Ramos (cell line): ENCODE measurements around the gene ATF7.
"Not testable (repeated sequence)": the region's sequence is repeated elsewhere in the genome, so short reads cannot be mapped to it uniquely, and the experiment has no call there.

Experiments
- in situ Hi-C: fragments of 300-500 bp; cut with MboI; formaldehyde crosslinking; loops from one replicate; pipeline ENCODE4 v1.14.3; 2022; ENCODE audit warnings: low sequenced_read_pairs; ENCODE audit not compliant: unreplicated experiment

The ATF7 gene

GRCh38 chr12:53600490-53601295, 25.5 kb downstream of the ATF7 start:
- in situ Hi-C loops: no loop called here

- in situ Hi-C loops: no loop called here
These were observed 26.6 kb downstream of the ATF7 start for GRCh38 chr12:53599579-53599978.

- in situ Hi-C loops: not testable (repeated sequence)
These were observed 27.2 kb downstream of the ATF7 start for GRCh38 chr12:53598971-53599370.

GRCh38 chr12:53596920-53597363, 29.2 kb downstream of the ATF7 start:
- in situ Hi-C loops: no loop called here

DNA sequence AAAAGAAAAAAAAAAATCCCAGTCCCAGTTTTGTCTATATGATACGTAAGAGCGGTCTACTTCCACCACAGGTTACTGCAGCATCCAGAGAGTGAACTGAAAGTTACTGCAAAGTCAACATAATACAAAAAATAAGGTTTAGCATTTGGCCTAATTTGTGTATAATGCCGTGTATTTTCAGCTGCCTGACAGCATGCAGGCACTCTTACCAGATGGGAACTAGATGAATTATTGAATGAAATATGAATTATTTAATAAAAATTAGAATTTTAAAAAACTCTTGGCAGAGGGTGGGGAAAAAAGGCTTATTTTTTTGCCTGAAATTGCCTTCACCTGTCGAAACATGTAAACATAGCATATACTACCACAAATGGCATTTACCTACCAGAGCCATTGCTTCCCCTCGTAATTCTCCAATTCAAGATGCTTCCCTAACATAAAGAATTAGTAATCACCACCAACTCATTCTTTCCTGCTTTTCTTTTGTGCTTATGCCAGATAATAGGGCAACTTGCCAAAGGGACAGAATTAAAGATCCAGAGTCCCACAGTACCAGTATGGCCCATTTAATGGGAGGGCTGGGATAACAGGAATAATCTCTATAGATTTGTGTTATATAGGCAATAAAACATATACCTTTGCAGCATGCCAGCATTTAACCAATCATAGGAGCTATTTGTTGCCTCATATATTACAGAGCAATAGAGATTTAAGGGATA, 31.1 kb downstream of the ATF7 start:
- in situ Hi-C loops: no loop called here

- in situ Hi-C loops: no loop called here
These were observed 32.5 kb downstream of the ATF7 start for GRCh38 chr12:53593707-53594106.

DNA sequence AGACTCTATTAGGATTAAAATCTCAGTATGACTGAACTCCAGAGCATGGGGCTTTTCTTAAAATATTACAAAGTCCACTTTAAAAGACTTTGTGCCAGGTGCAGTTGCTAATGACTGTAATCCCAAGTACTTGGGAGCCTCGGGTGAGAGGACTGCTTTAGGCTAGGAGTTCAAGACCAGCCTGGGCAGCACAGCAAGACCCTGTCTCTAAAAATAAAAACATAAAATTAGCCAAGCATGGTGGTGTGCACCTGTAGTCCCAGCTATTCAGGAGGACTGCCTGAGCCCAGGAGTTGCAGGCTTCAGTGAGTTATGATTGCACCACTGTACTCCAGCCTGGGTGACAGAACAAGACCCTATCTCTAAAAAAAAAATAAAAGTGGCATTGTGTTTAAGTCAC, 33.2 kb downstream of the ATF7 start:
- in situ Hi-C loops: no loop called here

DNA sequence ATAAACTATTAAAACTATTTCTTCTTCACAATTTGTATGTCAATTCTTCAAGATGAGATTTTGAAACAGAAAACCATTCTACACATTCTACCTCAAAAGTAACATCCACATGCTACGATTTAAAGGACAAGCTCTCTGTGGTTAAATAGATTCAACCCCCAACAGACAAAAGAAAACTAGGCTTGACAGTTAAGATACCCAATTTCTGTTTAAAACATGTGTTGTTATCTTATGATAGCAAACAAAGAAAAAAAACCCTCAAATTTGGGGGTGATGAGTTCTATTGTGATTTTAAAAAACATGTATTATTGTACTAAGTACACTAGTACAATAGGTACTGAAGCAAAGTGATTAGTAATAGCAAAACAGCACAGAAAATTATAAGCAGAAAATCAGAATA, 33.8 kb downstream of the ATF7 start:
- in situ Hi-C loops: no loop called here

DNA sequence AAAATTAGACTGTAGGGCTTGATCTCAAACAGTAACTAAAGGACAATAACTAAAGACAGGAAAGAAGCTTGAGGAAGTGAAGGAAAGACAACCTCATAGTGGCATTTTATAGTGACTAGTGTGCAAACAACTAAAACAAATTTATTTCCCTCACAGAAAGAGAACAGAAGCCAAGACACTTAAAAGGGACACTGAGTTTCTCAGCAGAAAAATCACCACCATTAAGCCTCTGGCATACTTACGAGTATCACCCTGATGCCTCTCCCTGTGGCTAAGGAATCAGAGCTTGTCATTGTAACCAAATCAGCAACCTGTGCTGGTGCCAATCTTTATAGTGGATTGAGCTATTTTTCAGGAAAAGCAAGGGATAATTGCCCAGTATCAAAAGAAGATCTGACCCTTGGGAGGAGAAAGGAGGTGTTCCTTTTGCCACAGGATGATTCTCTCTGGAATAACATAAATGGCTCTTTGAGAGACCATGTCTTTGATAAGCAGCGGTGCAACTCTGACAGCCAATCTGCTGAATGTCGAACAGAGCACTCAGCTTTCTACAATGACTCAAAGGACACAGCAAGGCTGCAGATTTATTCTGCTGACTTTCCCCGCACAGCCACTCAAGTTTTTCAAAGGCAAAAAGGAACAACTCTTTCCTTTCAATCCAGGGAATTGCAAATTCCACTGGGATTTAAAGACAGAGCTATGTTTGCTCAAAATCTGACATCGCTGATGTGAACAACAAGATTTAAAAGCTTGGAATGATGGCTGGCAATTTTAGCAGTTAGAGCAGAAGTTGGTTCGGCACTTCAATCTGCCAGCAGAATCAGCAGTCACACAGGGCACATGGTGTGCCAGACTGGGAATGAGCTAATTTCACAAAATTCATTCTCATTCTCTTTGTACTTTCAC, 34.6 kb downstream of the ATF7 start:
- in situ Hi-C loops: no loop called here

- in situ Hi-C loops: no loop called here
These were observed 35.5 kb downstream of the ATF7 start for GRCh38 chr12:53590652-53591051.

- in situ Hi-C loops: no loop called here
These were observed 36.3 kb downstream of the ATF7 start for GRCh38 chr12:53589915-53590314.

DNA sequence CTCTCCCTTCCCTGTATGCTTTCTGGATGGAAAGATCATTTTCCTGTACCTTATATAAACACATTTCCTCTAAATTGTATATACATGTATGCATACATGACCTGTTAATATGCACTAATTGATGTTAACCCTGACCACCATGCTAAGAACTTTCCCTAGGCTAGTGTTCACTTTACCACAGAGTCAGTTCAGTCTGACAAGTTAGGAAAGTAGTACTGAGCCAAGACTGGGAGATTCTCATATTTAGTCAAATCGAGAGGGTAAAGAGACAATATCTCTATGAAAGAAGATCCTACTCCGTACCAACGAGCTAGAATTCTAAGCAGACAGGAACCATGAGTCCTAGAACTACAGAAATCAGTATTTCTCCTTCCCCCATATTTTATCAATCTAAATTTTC, 36.8 kb downstream of the ATF7 start:
- in situ Hi-C loops: no loop called here

- in situ Hi-C loops: no loop called here
These were observed 38.1 kb downstream of the ATF7 start for GRCh38 chr12:53588123-53588522.

DNA sequence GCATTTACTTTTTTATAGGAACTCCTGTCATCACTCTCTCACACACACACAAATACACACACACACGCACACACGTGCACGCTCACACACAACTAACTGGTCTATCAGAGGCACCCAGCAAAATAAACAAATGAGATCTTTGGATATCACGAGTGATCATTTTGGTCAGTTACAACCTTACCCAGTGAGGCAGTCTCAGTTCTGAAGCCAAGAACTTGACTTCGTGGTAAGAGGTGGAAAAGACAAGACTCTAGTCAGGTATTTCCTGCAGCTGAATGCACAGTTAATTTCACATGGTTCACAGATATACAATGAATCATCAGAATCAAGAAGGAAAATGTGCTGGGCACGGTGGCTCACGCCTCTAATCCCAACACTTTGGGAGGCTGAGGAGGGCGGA, 39.4 kb downstream of the ATF7 start:
- in situ Hi-C loops: no loop called here

GRCh38 chr12:53585448-53586125, 40.6 kb downstream of the ATF7 start:
- in situ Hi-C loops: no loop called here

GRCh38 chr12:53579545-53579955, 46.6 kb downstream of the ATF7 start:
- in situ Hi-C loops: no loop called here

- in situ Hi-C loops: no loop called here
These were observed 47.4 kb downstream of the ATF7 start for GRCh38 chr12:53578783-53579182.

GRCh38 chr12:53577941-53578352, 48.2 kb downstream of the ATF7 start:
- in situ Hi-C loops: no loop called here

DNA sequence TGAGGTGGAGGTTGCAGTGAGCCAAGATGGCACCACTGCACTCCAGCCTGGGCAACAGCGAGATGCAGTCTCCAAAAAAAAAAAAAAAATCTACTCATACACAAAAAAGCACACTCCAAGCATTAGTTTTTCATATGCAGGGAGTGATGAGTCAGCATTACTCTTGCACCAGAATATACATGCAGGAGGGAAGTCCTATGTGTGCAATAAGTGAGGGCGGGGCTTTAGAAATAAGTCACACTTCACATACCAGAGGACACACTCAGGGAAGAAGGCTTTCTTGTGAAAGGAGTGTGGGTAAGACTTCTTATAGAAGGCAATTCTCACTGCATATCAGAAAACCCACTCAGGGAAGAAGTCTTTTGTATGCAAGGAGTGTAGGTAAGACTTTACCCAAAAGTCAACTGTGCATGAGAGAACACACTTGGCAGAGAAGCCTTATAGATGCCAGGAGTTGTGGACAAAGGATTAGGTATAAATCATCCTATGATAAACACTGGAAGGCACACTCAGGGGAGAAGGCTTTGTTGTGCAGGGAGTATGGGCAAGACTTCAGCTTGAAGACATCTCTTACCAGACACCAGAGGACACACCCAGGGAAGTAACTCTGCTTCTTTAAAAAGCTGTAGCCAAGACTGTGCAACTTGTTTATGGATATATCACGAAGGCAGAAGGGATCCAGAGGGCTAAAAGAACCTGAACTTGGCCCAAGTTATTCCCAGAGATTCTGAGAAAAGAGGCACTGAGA, 50.5 kb downstream of the ATF7 start:
- in situ Hi-C loops: no loop called here
